ENCODE results near the gene PROSER1.

DNA sequence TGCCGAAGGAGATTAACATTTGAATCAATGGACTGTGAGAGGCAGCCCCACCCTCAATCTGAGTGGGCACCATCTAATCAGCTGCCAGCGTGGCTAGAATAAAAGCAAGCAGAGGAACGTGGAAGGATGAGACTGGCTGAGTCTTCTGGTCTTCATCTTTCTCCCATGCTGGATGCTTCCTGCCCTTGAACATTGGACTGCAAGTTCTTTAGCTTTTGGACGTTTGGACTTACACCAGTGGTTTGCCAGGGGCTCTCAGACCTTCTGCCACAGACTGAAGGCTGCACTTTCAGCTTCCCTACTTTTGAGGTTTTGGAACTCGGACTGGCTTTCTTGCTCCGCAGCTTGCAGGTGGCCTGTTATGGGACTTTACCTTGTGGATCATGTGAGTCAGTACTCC, 15.1 kb upstream of the PROSER1 start:
- TF ChIP-seq, protein P1, sequence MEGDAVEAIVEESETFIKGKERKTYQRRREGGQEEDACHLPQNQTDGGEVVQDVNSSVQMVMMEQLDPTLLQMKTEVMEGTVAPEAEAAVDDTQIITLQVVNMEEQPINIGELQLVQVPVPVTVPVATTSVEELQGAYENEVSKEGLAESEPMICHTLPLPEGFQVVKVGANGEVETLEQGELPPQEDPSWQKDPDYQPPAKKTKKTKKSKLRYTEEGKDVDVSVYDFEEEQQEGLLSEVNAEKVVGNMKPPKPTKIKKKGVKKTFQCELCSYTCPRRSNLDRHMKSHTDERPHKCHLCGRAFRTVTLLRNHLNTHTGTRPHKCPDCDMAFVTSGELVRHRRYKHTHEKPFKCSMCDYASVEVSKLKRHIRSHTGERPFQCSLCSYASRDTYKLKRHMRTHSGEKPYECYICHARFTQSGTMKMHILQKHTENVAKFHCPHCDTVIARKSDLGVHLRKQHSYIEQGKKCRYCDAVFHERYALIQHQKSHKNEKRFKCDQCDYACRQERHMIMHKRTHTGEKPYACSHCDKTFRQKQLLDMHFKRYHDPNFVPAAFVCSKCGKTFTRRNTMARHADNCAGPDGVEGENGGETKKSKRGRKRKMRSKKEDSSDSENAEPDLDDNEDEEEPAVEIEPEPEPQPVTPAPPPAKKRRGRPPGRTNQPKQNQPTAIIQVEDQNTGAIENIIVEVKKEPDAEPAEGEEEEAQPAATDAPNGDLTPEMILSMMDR (IDR thresholded peaks at IDR 0.05), result no peak
- TF ChIP-seq POLR2A (IDR thresholded peaks at IDR 0.05), result no peak
